UCSD-AML1 (cell line): Measurements from ENCODE around the gene TMEM247.
A peak's percentile ranks its signal among the peaks of the same experiment; 100 is the strongest.

ENCODE experiments used
- DNase-seq: peaks from one replicate; lab custom pipeline; 2025; ENCODE audit not compliant: unreplicated experiment; lab: John Stamatoyannopoulos, UW

The TMEM247 gene

DNA sequence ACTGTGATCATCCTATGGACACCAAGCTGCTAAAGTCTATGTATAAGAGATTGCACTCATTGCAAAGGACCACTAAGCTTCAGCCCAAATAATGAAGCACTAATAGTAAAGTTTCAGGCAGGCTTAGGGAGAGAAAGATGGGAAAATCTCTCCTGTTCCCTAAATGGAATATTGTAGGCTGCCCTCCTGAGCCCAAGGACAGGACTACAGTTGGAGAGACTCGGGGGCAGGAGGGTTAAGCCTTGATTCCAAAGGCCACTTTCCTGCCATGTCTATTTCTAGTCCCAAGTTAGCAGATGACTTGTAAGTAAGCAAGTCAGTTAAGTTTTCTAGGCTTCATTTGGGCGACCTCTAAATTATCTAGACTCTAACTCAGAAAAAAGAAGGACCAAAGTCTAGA is 9.0 kb downstream of the TMEM247 start:
- no peak for DNase-seq

DNA sequence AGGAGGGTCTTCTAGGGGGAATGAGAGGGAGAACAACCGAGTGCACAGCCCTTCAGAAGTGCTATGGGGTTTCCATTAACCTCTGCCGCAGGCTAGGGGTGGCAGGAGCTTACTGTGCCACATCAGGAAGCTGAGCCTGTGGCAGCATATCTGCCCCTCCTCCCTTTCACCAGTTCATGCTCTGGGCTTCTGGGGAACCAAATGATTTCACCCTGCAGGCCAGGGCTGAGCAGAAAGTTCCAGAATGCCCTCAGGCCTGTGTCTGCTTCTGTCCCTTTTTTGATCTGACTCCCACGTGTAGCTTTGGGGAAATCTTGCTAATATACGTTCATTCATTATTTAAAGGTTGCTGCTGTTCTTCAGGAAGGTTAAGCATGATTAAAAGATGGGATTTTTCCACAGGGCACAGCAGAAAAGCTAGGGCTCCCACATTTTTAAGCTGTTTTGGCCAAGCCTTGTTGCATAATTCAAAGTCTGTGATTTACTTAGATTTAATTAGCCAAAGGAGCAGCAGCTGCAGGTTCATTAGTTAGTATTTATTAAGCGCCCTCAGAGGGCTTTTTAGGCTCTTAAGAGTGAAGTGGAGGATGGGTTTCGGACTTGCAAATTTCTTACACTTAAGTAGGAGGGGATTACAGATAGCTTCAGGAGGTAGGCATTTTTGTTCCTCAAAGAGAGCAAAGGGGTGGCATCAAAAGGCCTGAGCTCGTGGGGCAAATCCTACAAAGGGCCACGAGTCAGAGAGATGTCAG is 10.2 kb downstream of the TMEM247 start:
- DNase-seq, result peak; percentile 22

DNA sequence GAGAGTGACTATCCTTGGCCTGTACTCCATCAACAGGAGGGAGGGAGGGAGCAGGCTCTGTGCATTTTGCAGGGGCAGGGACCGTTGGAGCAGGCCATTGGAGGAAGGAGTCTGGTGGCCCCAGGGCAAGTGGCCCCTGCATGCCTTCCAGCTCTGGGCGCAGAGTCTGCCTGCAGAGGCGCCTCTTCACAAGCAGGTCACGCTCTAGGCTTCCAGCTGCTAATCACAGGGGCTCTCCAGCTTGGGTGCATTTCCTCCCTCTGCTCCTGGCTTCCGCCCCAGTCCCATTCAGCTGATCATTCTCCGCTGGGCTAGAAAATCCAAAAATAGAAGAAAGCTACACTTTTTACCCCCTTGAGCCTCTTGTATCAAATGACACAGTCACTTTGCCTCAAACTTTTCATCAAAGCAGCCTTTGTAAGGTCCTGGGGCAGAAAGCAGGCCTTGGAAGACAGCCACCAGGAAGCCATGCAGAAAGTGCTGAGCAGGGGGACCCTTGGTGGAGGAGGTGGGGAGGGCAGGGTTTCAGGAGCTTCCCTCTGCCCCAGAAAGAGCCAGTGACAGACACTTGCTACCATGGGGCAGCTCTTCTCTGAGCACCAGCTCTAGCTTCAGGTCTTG is 11.3 kb downstream of the TMEM247 start:
- peak; percentile 62 for DNase-seq

DNA sequence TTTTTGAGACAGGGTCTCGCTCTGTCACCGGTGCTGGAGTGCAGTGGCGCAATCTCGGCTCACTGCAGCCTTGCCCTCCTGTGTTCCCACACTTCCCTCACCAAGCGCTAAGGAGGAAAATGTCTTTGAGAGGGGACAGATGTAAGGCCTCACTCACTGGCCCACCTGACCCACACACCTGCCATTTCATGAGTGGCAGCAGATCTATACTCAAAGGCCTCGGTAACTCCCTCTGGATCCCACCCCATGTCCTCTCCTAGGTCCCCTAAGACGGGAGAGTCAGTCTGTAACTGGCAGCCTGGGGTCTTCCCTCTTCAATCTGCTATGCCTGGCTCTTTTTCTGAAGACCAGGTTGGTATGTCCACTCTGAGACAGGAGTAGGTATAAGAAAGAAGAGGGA is 12.9 kb downstream of the TMEM247 start:
- DNase-seq, result no peak

DNA sequence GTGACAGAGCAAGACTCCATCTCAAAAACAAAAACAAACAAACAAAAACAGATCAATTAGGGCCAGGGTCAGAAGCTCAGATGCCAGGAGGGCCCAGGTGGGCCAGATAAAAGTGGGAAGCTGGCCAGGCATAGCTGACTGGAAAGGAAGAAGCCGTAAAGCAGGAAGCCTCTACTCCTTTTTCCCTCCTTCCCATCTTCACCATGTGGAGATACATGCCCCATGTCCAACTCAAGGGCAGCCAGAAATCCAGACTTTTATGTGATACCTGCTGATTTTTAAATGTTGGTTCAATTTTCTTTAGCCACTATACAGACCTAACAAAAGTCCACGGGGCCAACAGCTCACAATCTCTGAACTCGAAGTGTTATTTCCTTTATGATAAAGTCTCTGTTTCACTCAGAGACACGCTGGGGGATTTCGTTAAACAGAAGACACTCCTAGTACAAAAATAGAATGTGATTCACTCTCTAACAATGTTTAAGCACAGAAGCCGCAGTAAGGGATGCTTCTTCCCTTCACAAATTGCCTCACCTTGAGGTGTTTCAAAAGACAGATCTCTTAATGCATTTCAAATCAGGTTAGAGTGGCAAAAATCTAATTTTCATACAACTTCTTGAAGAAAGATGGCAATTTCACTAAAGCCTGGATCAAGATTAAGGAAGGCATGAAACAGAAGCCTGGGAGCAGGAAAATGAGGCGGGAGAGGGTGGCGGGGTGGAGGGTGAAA is 14.0 kb downstream of the TMEM247 start:
- DNase-seq, result no peak

DNA sequence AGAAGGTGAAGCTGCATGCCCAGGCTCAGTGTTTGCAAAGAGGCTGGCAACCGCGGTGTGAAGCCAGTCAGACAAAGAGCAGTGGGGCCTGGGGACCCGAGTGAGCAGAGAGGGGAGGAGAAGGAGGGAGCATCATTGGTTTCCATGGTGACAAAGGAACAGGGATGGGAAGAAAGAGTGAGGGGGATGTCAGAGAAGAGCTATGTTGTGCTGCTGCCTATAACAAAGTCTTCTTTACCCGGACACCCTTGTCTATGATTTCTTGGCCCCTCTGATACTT is 14.5 kb downstream of the TMEM247 start:
- no peak for DNase-seq

DNA sequence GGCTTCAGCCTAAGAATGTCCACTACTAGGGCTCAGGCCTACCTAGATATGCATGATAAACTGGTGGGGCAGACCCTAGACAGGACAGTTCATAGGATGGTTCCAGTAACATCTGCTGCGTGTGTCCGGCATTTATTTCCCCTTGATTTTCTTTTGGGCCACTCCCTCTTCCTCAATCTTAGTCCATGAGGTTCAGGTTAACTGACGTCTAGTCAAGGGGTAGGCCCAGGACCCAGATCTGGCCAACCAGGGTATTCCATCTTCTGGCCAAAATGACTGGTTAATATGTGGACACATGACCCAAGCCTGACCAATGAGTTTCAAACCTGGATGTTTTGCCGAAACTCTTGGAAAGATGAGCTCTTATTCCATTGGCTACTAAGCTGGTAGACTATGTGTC is 15.2 kb downstream of the TMEM247 start:
- DNase-seq, result no peak

DNA sequence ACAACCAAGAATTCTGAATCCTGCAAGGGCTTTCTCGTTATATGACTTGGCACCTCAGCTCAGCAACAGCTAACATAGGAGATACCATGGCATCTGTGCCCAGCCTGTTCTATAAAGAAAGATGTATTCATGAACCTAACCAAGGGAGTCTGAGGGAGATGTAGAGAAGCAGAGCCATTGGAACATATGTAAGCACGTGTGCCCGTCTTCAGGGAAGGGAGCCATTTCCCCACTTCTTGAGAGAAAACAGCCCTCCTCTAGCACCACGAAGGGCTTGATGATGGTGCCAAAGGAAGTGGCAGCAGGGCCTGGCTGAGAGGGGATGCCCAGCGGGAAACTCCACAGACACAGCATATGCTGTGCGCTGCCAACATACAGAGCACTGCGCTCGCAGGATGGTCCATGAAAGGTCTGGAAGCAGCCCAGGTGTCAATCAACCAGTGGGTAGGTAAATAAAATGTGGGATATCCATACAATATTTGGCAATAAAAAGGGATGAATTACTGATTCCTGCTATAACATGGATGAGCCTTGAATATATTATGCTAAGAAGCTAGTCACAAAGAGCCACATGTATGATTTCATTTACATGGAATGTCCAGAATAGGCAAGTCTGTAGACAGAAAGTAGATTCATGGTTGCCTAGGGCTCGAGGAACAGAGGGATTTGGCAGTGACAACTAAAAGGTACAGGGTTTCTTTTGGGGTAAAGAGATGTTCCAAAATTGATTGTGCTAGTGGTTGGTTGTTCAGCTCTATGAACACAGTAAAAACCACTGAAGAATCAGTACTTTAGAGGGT is 16.1 kb downstream of the TMEM247 start:
- no peak for DNase-seq

DNA sequence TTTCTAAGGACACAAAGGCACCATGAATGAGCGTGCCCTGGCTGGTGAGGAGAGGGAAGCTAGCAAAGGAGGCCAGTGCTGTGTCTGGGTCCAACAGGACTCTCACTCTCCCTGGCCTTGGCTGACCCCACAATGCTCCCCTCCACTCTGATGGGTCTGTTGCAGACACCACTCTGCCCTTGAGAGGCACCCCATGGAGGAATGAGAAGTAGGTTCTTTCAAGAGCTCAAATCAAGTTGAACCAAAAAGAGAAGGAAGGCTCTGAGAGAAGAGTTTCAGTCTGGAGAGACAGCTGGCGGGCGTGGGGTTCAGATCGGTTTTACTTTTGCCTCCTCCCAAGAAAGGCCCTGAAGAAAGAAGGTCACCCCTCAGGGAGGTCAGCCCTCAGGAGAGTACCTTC is 18.4 kb downstream of the TMEM247 start:
- no peak for DNase-seq

DNA sequence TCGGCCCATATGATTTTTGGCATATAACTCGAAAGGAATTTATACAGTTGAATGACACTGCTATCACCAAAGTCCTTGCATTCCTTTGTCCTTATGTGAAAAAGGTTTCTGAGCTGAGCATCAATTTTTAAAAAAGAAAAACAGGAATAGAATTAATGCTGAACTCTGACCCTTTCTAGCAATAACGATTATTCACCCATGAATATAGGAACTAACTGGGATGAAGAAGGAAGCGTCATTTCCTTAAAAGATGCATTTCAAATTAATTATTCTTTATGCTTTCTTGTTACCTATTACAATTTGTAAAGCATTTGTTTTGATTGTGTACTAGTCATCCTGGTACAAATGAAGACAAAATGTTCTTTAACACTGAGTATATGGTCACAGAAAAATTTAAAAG is 19.3 kb downstream of the TMEM247 start:
- no peak for DNase-seq

DNA sequence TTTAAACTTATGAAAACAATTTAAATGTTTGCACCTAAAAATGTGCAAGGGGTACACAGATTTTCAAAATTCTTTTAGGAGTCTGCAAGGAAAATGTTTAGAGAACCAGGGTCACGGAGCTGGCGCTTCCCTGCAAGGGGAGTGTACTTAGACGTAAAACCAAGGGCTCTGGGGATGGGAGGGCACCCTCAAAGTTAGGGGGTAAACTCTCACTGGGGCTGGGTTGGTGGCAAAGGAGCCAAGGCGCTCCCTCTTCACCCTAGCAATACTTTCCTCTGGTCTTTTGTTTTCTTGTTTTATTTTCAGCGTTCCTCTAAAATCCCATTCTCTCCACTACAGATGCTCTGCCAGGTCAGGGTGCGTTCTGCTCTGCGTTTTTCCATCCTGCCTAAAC is 20.0 kb downstream of the TMEM247 start:
- DNase-seq, result no peak

DNA sequence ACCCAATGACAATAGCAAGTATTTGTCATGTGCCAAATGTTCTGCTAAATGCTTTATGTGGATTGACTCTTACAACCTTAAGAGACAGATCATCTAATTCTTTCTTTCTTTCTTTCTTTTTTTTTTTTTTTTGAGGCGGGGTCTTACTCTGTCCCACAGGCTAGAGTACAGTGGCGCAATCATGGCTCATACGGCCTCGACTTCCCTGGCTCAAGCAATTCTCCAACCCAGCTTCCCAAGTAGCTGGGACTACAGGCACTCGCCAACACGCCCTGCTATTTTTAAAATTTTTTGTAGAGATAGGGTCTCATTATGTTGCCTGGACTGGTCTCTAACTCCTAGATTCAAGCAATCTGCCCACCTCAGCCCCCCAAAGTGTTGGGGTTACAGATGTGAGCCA is 21.4 kb downstream of the TMEM247 start:
- DNase-seq, result no peak

DNA sequence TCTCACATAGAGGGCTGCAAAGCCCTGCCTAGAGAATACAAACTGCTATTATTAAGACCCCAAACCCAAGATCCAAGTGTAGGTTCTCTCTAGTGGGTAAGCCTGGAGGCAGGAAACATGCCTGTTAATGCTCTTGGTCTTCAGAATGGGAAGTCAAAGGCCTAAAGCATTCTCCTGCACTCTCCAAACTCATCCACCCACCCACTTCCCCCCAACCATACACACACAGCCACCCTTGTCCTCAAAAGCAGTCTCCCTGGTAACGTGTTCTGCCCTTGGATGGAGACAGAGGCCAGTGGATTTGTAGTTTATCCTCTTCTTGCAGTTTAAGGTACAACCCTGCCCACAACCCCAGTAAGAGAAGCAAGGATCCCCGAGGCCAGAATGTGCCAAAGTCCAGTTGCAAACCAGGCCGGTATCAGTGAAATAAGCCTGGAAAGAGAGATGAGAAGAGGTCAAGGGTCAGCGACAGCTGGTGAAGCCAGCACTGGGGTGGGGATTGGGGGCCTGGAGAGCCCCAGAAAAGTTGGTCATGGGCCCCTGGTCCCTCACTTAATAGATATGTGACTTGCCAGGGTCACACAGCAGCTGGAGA is 23.0 kb downstream of the TMEM247 start:
- no peak for DNase-seq

DNA sequence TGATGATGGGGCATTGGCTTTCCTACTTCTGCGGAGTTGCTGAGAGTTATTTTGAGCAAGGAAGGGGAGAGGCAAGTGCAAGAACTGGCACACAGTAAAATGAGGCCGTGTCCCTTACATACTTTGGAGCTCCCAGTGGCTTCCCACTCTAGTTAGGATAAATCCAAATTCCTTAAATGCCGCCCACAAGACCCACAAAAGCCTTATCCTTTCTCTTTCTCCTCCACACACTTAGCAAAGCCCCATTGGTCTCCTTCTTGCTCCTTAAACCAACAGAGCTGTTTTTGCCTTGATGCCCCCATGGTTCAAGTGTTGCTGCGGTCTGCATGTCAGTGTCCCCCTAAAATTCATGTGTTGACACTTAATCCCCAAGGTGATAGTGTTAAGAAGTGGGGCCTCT is 24.3 kb downstream of the TMEM247 start:
- DNase-seq, result no peak

DNA sequence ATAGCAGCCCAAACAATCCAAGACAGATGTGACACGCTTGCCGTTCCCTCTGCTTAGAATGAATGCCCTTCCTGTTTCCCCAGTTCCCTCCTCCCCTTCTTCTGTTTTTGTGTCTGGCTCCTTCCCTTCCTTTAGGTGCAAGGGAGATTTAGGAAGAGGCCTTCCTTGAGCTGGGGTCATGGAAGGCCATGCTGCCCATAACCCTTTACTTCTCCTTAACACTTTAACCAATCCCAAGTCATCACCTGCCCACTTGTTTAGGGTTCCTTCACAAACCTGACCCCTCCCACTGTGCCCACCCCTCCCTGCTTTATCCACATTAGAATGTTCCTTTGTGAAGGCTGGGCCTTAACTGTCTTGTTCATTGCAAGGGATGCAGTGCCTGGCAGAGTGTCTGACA is 24.9 kb downstream of the TMEM247 start:
- DNase-seq, result no peak

DNA sequence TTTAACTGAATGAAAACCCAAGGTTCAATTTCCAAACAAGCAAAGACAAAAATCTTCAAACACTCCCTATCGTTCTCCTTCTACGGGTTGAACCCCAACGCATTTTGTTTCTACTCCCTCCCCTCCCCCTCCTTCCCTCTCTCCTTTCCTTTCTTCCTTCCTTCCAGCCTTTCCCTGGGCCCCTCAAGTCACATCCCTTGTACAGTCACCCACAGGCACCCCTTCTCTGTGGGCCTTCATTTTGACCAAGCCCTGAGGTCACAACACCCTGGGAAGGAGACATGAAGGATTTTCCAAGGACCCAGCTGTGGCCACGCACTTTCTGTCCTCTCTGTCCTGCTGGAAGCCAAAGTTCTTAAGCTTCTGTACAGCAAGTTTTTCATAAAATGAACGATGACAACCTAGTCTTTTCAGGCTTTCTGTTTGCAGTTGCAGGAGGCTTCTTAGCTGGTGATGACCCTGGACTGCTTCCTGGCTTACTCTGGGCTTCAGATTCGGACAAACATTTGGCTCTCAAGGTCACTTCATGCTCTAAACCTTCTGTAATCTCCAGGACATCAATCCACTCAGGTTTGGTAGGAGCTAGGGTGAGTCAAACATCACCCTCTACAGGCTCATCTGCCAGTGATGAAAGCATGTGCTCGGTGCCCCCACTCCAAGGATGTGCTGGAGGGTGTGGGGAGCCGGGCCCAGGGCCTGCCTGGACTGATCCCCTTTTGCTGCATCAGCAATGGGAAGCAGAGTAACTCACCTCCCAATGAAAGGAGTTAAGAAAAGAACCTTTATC is 25.5 kb downstream of the TMEM247 start:
- DNase-seq, result no peak

DNA sequence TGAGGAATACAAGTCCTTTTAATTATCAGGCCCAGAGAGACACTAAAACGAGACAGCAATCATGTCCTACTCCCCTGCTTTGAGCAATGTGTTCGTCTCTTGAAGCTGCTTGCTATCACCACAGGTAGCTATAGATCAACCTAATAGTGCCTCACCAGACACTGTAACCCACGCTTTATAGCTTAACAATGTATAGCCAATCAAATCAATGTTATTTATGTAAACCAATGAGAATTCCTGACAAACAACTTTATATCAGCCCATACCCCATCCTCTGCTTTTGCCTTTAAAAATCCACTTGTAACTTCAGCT is 26.1 kb downstream of the TMEM247 start:
- no peak for DNase-seq

DNA sequence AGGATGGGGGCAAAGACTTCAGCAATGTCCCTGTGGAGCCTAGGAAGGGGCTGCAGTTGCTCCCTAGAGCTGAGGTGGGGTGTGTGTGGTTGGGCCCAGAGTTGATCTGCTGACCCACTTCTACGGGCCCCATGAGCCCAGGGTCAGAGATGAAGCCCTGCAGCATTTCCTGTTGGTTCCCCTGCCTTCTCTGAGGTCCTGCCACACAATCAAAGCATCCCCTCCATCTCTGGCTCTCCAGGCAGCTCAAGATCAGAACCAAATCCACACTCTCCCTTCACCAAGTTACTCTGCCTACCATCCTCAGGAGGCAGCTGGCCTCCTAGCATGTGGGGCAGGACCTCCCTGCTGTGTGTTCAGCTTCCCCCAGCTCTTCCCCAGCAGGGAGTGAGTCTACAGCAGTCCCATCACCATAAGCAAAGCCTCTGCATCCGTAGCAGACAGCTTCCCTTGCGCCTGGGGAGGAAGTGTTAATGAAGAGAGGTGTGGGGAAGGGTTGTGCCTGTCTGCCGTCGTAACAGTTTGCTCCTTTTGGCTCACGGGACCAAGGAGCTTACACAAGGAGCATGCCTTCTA is 26.9 kb downstream of the TMEM247 start:
- DNase-seq, result peak; percentile 27

DNA sequence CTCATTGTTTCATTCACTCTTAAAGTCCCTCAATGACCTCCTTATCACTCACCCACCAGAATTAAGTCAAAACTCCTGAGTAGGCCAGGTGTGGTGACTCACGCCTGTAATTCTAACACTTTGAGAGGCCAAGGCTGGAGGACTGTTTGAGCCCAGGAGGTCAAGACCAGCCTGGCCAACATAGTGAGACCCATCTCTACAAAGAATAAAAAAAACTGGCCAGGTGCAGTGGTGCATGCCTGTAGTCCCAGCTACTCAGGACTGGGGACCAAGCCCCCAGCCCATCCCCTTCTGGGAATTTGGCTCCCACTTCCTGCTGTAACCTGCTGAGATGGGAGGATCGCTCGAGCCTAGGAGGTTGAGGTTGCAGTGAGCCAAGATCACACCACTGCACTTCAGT is 28.9 kb downstream of the TMEM247 start:
- DNase-seq, result no peak

DNA sequence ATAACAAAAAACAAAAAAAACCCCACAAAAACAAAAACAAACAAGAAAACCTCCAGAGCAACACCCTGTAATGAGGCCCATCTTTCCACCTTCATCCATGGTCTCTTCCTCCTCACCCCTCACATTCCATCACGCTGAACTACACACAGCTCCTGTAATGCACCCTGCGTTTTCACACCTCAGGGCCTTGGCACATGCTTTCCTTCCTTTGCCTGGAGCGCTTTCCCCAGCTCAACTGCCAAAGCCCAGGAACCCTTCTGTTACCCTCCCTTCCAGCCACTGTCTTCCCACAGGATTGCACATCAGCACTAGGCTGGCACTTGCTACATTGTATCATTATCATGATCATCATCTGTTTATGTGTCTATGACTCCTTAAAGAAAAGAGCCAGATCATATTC is 29.4 kb downstream of the TMEM247 start:
- no peak for DNase-seq
